IMR-90 (cell line): ENCODE results near the gene SRCAP. TPM values are rescaled to one million over a fixed set of nuclear protein-coding genes. Genes with fewer than 3 reads are reported as not detected.
"Not testable (repeated sequence)": the region's sequence is repeated elsewhere in the genome, so short reads cannot be mapped to it uniquely, and the experiment has no call there.

ENCODE experiments used
- ATAC-seq: fragments of 200-7000 bp; cut with Tn5 transposase; 2 replicates; pipeline ENCODE4 v1.9.1; 2020; ENCODE audit warnings: low read depth, mild to moderate bottlenecking, moderate library complexity
- BruUV-seq: library from RNA; stranded (reverse); fragments of 400-500 nt; replicated peaks from 2 replicates; lab custom pipeline; 2021; lab: Mats Ljungman, UMichigan
- CTCF ChIA-PET: fragments of 300-600 bp; formaldehyde crosslinking; extraction: SDS; loops from one replicate; lab custom pipeline; 2021; ENCODE audit warnings: antibody characterized with exemption; lab: Yijun Ruan, JAX
- POLR2A ChIA-PET: fragments of 300-600 bp; sonication (Branson Sonifier 250); formaldehyde crosslinking; loops from one replicate; lab custom pipeline; 2022; ENCODE audit warnings: antibody characterized with exemption; ENCODE audit not compliant: unreplicated experiment; lab: Charles Lee
- DNase-seq: peaks from one replicate; pipeline ENCODE4 v3.0.0; 2013
- H2AFZ ChIP-seq: replicated peaks from 2 replicates; pipeline ENCODE3; 2013; ENCODE audit warnings: low read length, mild to moderate bottlenecking; ENCODE audit not compliant: poor library complexity
- H2AK5ac ChIP-seq: 2 replicates; pipeline ENCODE4 v1.6.1; 2013; ENCODE audit warnings: low read depth, low read length, inconsistent platforms
- H2AK9ac ChIP-seq: replicated peaks from 2 replicates; pipeline ENCODE3; 2013; ENCODE audit warnings: mild to moderate bottlenecking, low read depth, low read length, moderate library complexity; ENCODE audit not compliant: poor library complexity
- H2BK120ac ChIP-seq: 2 replicates; pipeline ENCODE4 v1.6.1; 2013; ENCODE audit warnings: low read depth, low read length, inconsistent platforms
- H2BK15ac ChIP-seq: 3 replicates; pipeline ENCODE4 v1.6.1; 2013; ENCODE audit warnings: low read depth, low read length, inconsistent platforms
- H2BK20ac ChIP-seq: 2 replicates; pipeline ENCODE4 v1.6.1; 2013; ENCODE audit warnings: low read depth, mild to moderate bottlenecking, inconsistent platforms, low read length, moderate library complexity
- H2BK5ac ChIP-seq: 2 replicates; pipeline ENCODE4 v1.6.1; 2013; ENCODE audit warnings: mild to moderate bottlenecking, low read depth, low read length, inconsistent platforms; ENCODE audit not compliant: poor library complexity, severe bottlenecking
- H3K14ac ChIP-seq: replicated peaks from 2 replicates; pipeline ENCODE4 v1.6.1; 2013; ENCODE audit warnings: low read depth, low read length, inconsistent platforms
- H3K18ac ChIP-seq: 2 replicates; pipeline ENCODE4 v1.6.1; 2013; ENCODE audit warnings: low read depth, low read length, control low read depth
- H3K23ac ChIP-seq: 2 replicates; pipeline ENCODE4 v1.6.1; 2013; ENCODE audit warnings: low read depth, low read length, inconsistent platforms
- H3K27ac ChIP-seq: 2 replicates; pipeline ENCODE4 v1.5.1; 2013; ENCODE audit warnings: mild to moderate bottlenecking, control low read depth, low read length; ENCODE audit not compliant: insufficient read depth
- H3K27me3 ChIP-seq: 2 replicates; pipeline ENCODE4 v1.6.1; 2013; ENCODE audit warnings: low read length; ENCODE audit not compliant: control insufficient read depth, insufficient read depth
- H3K36me3 ChIP-seq: 2 replicates; pipeline ENCODE4 v1.6.1; 2013; ENCODE audit warnings: low read length, mixed read lengths; ENCODE audit not compliant: control insufficient read depth, insufficient read depth
- H3K4ac ChIP-seq: 2 replicates; pipeline ENCODE4 v1.6.1; 2013; ENCODE audit warnings: low read depth, low read length, inconsistent platforms
- H3K4me1 ChIP-seq: 2 replicates; pipeline ENCODE4 v1.6.1; 2013; ENCODE audit warnings: low read length, mixed read lengths; ENCODE audit not compliant: control insufficient read depth, insufficient read depth
- H3K4me2 ChIP-seq: 2 replicates; pipeline ENCODE4 v1.6.1; 2013; ENCODE audit warnings: low read depth, mild to moderate bottlenecking, control low read depth, low read length, moderate library complexity
- H3K4me3 ChIP-seq: 2 replicates; pipeline ENCODE4 v1.5.1; 2013; ENCODE audit warnings: low read depth, mild to moderate bottlenecking, control low read depth, low read length, moderate library complexity; ENCODE audit not compliant: insufficient read depth
- H3K56ac ChIP-seq: 2 replicates; pipeline ENCODE4 v1.6.1; 2013; ENCODE audit warnings: low read length, inconsistent platforms; ENCODE audit not compliant: insufficient read depth; ENCODE audit errors: extremely low read depth
- H3K79me1 ChIP-seq, 2 experiments: 2 replicates each; pipeline ENCODE4 v1.6.1; 2013; ENCODE audit warnings: low read length in 2 of 2, inconsistent platforms in 1 of 2, low read depth in 1 of 2
- H3K9ac ChIP-seq: 2 replicates; pipeline ENCODE4 v1.6.1; 2013; ENCODE audit warnings: low read depth, low read length, control low read depth
- H3K9me1 ChIP-seq: 2 replicates; pipeline ENCODE4 v1.6.1; 2013; ENCODE audit warnings: low read length, inconsistent platforms; ENCODE audit not compliant: insufficient read depth
- H3K9me3 ChIP-seq: 2 replicates; pipeline ENCODE4 v1.6.1; 2013; ENCODE audit warnings: low read length; ENCODE audit not compliant: control insufficient read depth, insufficient read depth
- H4K20me1 ChIP-seq: 2 replicates; pipeline ENCODE4 v1.6.1; 2013; ENCODE audit warnings: low read length, inconsistent platforms; ENCODE audit not compliant: insufficient read depth
- H4K5ac ChIP-seq: 2 replicates; pipeline ENCODE4 v1.6.1; 2013; ENCODE audit warnings: mild to moderate bottlenecking, low read depth, low read length, control low read depth
- H4K8ac ChIP-seq, 2 experiments: 2 replicates each; pipeline ENCODE4 v1.6.1; 2013; ENCODE audit warnings: low read depth in 2 of 2, low read length in 2 of 2, control low read depth in 1 of 2, inconsistent platforms in 1 of 2
- H4K91ac ChIP-seq: 2 replicates; pipeline ENCODE4 v1.6.1; 2013; ENCODE audit warnings: low read depth, low read length, inconsistent platforms; ENCODE audit not compliant: insufficient read depth
- WGBS, 2 experiments: methylation state at CpG; one replicate each; pipeline versions ENCODE4 v1.1.5 to v1.1.7; 2013; ENCODE audit warnings: missing lambda C conversion rate in 2 of 2; ENCODE audit not compliant: insufficient read length in 1 of 2; ENCODE audit errors: extremely low coverage in 2 of 2; 5-methylcytosine and 5-hydroxymethylcytosine counted together
- dilution Hi-C: fragments of 300-500 bp; cut with HindIII; formaldehyde crosslinking; loops from one replicate; pipeline ENCODE4 v1.14.3; 2018; ENCODE audit warnings: low sequenced_read_pairs; ENCODE audit not compliant: unreplicated experiment
- in situ Hi-C: fragments of 300-500 bp; cut with MboI; formaldehyde crosslinking; loops from 3 replicates; pipeline ENCODE4 v1.14.3; 2019; ENCODE audit warnings: low sequenced_read_pairs, inconsistent platforms, mixed read lengths
- intact Hi-C: fragments of 100-400 bp; cut with micrococcal nuclease; formaldehyde crosslinking; loops from 2 replicates; pipeline ENCODE4 v1.10.0; 2022
- polyA plus RNA-seq, 3 experiments: library from polyadenylated mRNA; depleted of rRNA; stranded (reverse); fragments of >200 nt; gene quantifications; 2 replicates each; pipeline ENCODE4 v1.2.3, GENCODE V29; 2012; ENCODE audit warnings: low replicate concordance in 1 of 3
- total RNA-seq: library from RNA; depleted of rRNA; stranded (reverse); fragments of >200 nt; gene quantifications from 2 replicates; pipeline ENCODE4 v1.2.3, GENCODE V29; 2012

The SRCAP gene
- total and polyA plus RNA-seq, 2 of the 4 experiments (the other 2 are of a cell fraction): 4.5 to 8.2 TPM

GRCh38 chr16:30703071-30703470 is 4.1 kb downstream of the SRCAP start:
- in situ Hi-C loops, CTCF ChIA-PET, intact Hi-C loops: not testable (repeated sequence)

More at GRCh38 chr16:30703071-30703470, 4.1 kb downstream of the SRCAP start:
- H3K18ac ChIP-seq, H4K8ac ChIP-seq, H2BK15ac ChIP-seq, H4K91ac ChIP-seq, H3K14ac ChIP-seq, H2AFZ ChIP-seq, H3K9me3 ChIP-seq, H3K27me3 ChIP-seq, H2BK120ac ChIP-seq, H2BK5ac ChIP-seq, H3K4me3 ChIP-seq, H3K56ac ChIP-seq, dilution Hi-C loops, H2AK9ac ChIP-seq, BruUV-seq, H3K4me2 ChIP-seq, H2BK20ac ChIP-seq, H3K27ac ChIP-seq, H3K4me1 ChIP-seq, H3K9ac ChIP-seq, H3K9me1 ChIP-seq, ATAC-seq, H3K4ac ChIP-seq, H3K23ac ChIP-seq, DNase-seq, H2AK5ac ChIP-seq, H4K5ac ChIP-seq: not testable (repeated sequence)
- Histone ChIP-seq H3K36me3 (peaks cover 52% of the 10 kb centered on the region), H4K20me1 (peaks cover 18% of the 10 kb centered on the region), H3K79me1 (peaks cover 29 to 46% of the 10 kb centered on the region in 2 experiments)
- WGBS, 2 experiments: 90% methylated on average over 2 of the region's 12 CpGs; no CpG with 5 or more reads in 1 of the 2 experiments
- POLR2A ChIA-PET: interaction anchor here (0.6 kb wide), 1 partner anchor 13 kb away, joined by 6 read pairs; no protein-coding TSS in a partner anchor
